Activated T-cell treated with anti-CD3 and anti-CD28 coated beads, Interleukin-2, amount 50 U/mL, for 24 hours (primary cell): ENCODE data around the gene NFRKB.
A peak's percentile ranks its signal among the peaks of the same experiment; 100 is the strongest.
"Not testable (repeated sequence)": the region's sequence is repeated elsewhere in the genome, so short reads cannot be mapped to it uniquely, and the experiment has no call there.

Experiments used
- DNase-seq: peaks from one replicate; pipeline ENCODE4 v3.0.0-alpha.2; 2020
- H3K27ac Mint-ChIP-seq: 2 replicates; pipeline ENCODE4 v1.8.0; 2020; ENCODE audit warnings: mild to moderate bottlenecking, mixed read lengths
- H3K27me3 Mint-ChIP-seq: 2 replicates; pipeline ENCODE4 v1.8.0; 2020; ENCODE audit warnings: mixed read lengths
- H3K36me3 Mint-ChIP-seq: 2 replicates; pipeline ENCODE4 v1.8.0; 2020; ENCODE audit warnings: low read depth, mixed read lengths
- H3K4me1 Mint-ChIP-seq: 2 replicates; pipeline ENCODE4 v1.8.0; 2020; ENCODE audit warnings: low read depth, mixed read lengths
- H3K4me3 Mint-ChIP-seq: 2 replicates; pipeline ENCODE4 v1.8.0; 2020; ENCODE audit warnings: mild to moderate bottlenecking, moderate library complexity, mixed read lengths
- H3K9me3 Mint-ChIP-seq: 2 replicates; pipeline ENCODE4 v1.8.0; 2020; ENCODE audit warnings: mixed read lengths

Gene NFRKB

GRCh38 chr11:129922674-129923073 lies 27.3 kb upstream of the NFRKB start:
- H3K4me3 Mint-ChIP-seq = no peak overlapping the region
- DNase-seq = no peak
- peaks cover 55% of the 10 kb centered on the region for H3K36me3 Mint-ChIP-seq
- H3K4me1 Mint-ChIP-seq = peaks cover 6% of the 10 kb centered on the region
- H3K27ac Mint-ChIP-seq = no peak overlapping the region
- H3K9me3 Mint-ChIP-seq = no peaks in the 10 kb centered on the region
- no peaks in the 10 kb centered on the region for H3K27me3 Mint-ChIP-seq

DNA sequence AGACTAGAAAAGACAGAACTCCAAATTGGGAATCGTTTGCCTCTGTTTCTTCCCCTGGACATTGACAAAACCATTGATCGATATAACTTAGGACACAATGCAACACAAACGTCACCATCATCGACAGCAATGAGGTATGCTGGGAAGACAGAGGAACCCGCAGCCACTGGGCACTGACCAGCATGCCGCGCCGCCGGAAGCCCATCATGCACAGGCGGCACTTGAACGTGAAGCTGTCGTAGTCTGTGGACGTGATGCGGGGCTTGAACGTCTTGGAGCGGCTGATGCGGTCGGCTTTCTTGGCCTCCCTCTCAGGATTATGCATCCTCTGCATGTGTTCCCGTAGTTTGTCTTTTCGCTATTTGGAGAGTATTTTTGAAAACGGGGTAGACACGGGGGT lies 23.0 kb upstream of the NFRKB start:
- no peak for DNase-seq
- no peaks in the 10 kb centered on the region for H3K27me3 Mint-ChIP-seq
- no peaks in the 10 kb centered on the region for H3K9me3 Mint-ChIP-seq
- H3K4me1 Mint-ChIP-seq = peaks cover 5% of the 10 kb centered on the region
- H3K27ac Mint-ChIP-seq = no peak overlapping the region
- peaks cover 75% of the 10 kb centered on the region for H3K36me3 Mint-ChIP-seq
- H3K4me3 Mint-ChIP-seq = no peak overlapping the region

GRCh38 chr11:129917231-129917630 lies 21.9 kb upstream of the NFRKB start:
- no peak overlapping the region for H3K27ac Mint-ChIP-seq
- H3K27me3 Mint-ChIP-seq = no peaks in the 10 kb centered on the region
- no peak overlapping the region for H3K4me3 Mint-ChIP-seq
- H3K9me3 Mint-ChIP-seq = no peaks in the 10 kb centered on the region
- no peak for DNase-seq
- H3K36me3 Mint-ChIP-seq = peaks cover 70% of the 10 kb centered on the region
- peaks cover 2% of the 10 kb centered on the region for H3K4me1 Mint-ChIP-seq

- Mint-ChIP-seq H3K27me3 (no peaks in the 10 kb centered on the region), H3K27ac (peak overlapping the region; percentile 66), H3K4me1 (peaks cover 6% of the 10 kb centered on the region), H3K36me3 (peaks cover 77% of the 10 kb centered on the region), H3K4me3 (no peak overlapping the region), H3K9me3 (no peaks in the 10 kb centered on the region)
- DNase-seq = no peak
Observed at GRCh38 chr11:129911298-129911697, 15.9 kb upstream of the NFRKB start.

GRCh38 chr11:129910360-129910759 lies 15.0 kb upstream of the NFRKB start:
- Mint-ChIP-seq H3K27me3 (no peaks in the 10 kb centered on the region), H3K4me1 (peaks cover 6% of the 10 kb centered on the region), H3K27ac (no peak overlapping the region), H3K36me3 (peaks cover 75% of the 10 kb centered on the region), H3K4me3 (no peak overlapping the region), H3K9me3 (no peaks in the 10 kb centered on the region)
- DNase-seq = no peak

DNA sequence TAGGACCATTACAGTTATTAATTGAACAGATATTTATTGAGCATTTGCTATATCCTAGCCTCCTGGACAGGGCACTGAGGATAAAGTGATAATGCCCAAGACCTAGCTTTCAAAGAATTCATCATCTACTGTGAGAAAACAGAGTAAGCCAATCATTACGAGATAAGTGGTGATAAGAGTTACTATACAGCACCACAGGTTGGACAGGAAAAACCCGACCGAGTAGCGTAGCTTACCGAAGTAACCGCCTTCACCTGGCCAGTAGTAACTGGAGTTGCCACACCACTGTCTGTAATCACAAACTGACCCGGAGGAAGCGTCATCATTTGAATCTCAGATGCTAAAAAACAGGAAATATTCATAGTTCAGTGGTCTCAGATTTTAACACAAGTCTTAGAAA lies 10.0 kb upstream of the NFRKB start:
- Mint-ChIP-seq H3K4me3 (no peak overlapping the region), H3K36me3 (peaks cover 77% of the 10 kb centered on the region), H3K27ac (no peak overlapping the region), H3K27me3 (no peaks in the 10 kb centered on the region), H3K4me1 (no peaks in the 10 kb centered on the region), H3K9me3 (no peaks in the 10 kb centered on the region)
- DNase-seq = no peak

GRCh38 chr11:129896062-129896461 lies 684 bp upstream of the NFRKB start:
- H3K27me3 Mint-ChIP-seq = no peaks in the 10 kb centered on the region
- peaks cover 50% of the 10 kb centered on the region for H3K36me3 Mint-ChIP-seq
- H3K4me1 Mint-ChIP-seq = peaks cover 48% of the 10 kb centered on the region
- peak overlapping the region; percentile 83 for H3K27ac Mint-ChIP-seq
- no peak for DNase-seq
- H3K4me3 Mint-ChIP-seq = peak overlapping the region; percentile 91
- H3K9me3 Mint-ChIP-seq = no peaks in the 10 kb centered on the region

GRCh38 chr11:129894278-129895125 lies 876 bp downstream of the NFRKB start:
- Mint-ChIP-seq H3K9me3 (no peaks in the 10 kb centered on the region), H3K36me3 (peaks cover 56% of the 10 kb centered on the region), H3K27me3 (no peaks in the 10 kb centered on the region), H3K27ac (peak overlapping the region; percentile 92), H3K4me1 (peaks cover 59% of the 10 kb centered on the region), H3K4me3 (peak overlapping the region; percentile 91)
- DNase-seq = no peak

GRCh38 chr11:129888451-129888850 lies 6.9 kb downstream of the NFRKB start:
- DNase-seq = no peak
- Mint-ChIP-seq H3K36me3 (peaks cover 96% of the 10 kb centered on the region), H3K27me3 (no peaks in the 10 kb centered on the region), H3K4me1 (peaks cover 49% of the 10 kb centered on the region), H3K4me3 (no peak overlapping the region), H3K9me3 (no peaks in the 10 kb centered on the region), H3K27ac (peak overlapping the region; percentile 82)

DNA sequence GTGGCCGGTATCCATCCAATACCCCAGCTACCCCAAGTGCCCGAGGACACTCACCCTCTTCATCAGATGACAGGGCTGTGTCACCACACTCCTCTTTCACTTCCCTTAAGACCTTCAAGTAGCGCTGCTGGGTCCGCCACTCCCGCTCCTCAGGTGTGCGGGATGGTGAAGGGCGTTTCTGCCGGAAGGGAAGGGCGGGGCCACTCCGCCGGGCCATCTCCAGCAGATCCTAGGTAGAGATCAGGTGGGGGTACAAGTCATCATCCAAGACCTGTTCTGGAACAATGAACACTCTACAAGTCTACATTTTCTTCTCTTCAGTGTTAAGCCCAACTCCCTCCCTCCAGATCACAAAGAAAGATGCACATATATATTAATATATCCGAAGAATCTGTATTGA lies 10.0 kb downstream of the NFRKB start:
- peaks cover 24% of the 10 kb centered on the region for H3K4me1 Mint-ChIP-seq
- no peaks in the 10 kb centered on the region for H3K9me3 Mint-ChIP-seq
- no peak for DNase-seq
- H3K36me3 Mint-ChIP-seq = peaks cover 99% of the 10 kb centered on the region
- H3K27ac Mint-ChIP-seq = no peak overlapping the region
- H3K4me3 Mint-ChIP-seq = no peak overlapping the region
- no peaks in the 10 kb centered on the region for H3K27me3 Mint-ChIP-seq

DNA sequence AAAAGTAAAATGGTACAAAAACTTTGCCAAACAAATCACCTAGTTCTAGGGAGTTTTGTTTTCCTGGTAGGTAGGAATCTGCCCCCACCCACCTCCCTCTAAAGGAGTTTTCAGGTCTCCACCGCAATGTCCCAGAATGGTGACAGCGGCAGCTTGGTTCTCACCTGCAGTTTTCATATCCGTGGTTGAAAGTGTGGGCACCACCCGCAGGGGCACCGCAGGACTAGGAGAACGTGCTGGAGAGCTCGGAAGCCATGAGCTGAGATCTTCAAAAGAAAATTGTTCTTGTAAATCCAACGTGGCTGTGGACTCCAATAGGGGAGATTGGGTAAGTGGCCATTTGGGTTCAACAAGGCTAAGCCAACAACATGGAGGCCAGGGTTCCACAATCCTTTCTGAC lies 10.8 kb downstream of the NFRKB start:
- H3K27me3 Mint-ChIP-seq = no peaks in the 10 kb centered on the region
- H3K36me3 Mint-ChIP-seq = peaks cover 97% of the 10 kb centered on the region
- H3K9me3 Mint-ChIP-seq = no peaks in the 10 kb centered on the region
- H3K4me3 Mint-ChIP-seq = no peak overlapping the region
- DNase-seq = no peak
- no peak overlapping the region for H3K27ac Mint-ChIP-seq
- H3K4me1 Mint-ChIP-seq = peaks cover 16% of the 10 kb centered on the region

- Mint-ChIP-seq H3K27me3 (no peaks in the 10 kb centered on the region), H3K9me3 (no peaks in the 10 kb centered on the region), H3K4me3 (no peak overlapping the region), H3K36me3 (peaks cover 98% of the 10 kb centered on the region), H3K4me1 (no peaks in the 10 kb centered on the region), H3K27ac (no peak overlapping the region)
- DNase-seq = peak; percentile 63
Observed at GRCh38 chr11:129881570-129882170, 13.7 kb downstream of the NFRKB start.

- Mint-ChIP-seq H3K27ac (no peak overlapping the region), H3K27me3 (no peaks in the 10 kb centered on the region), H3K36me3 (peaks cover 98% of the 10 kb centered on the region), H3K9me3 (no peaks in the 10 kb centered on the region), H3K4me3 (no peak overlapping the region), H3K4me1 (no peaks in the 10 kb centered on the region)
- no peak for DNase-seq
Observed at GRCh38 chr11:129880311-129880710, 15.1 kb downstream of the NFRKB start.

- no peak for DNase-seq
- no peaks in the 10 kb centered on the region for H3K9me3 Mint-ChIP-seq
- H3K4me3 Mint-ChIP-seq = no peak overlapping the region
- no peak overlapping the region for H3K27ac Mint-ChIP-seq
- peaks cover 100% of the 10 kb centered on the region for H3K36me3 Mint-ChIP-seq
- H3K27me3 Mint-ChIP-seq = no peaks in the 10 kb centered on the region
- H3K4me1 Mint-ChIP-seq = peaks cover 3% of the 10 kb centered on the region
Observed at GRCh38 chr11:129871914-129872313, 23.5 kb downstream of the NFRKB start.

GRCh38 chr11:129868626-129869025 lies 26.8 kb downstream of the NFRKB start:
- Mint-ChIP-seq H3K4me1 (peaks cover 13% of the 10 kb centered on the region), H3K36me3 (peaks cover 100% of the 10 kb centered on the region)
- not testable (repeated sequence) for H3K27ac Mint-ChIP-seq, H3K9me3 Mint-ChIP-seq, DNase-seq, H3K27me3 Mint-ChIP-seq, H3K4me3 Mint-ChIP-seq
